ENCODE measurements around the gene RIPPLY1.

DNA sequence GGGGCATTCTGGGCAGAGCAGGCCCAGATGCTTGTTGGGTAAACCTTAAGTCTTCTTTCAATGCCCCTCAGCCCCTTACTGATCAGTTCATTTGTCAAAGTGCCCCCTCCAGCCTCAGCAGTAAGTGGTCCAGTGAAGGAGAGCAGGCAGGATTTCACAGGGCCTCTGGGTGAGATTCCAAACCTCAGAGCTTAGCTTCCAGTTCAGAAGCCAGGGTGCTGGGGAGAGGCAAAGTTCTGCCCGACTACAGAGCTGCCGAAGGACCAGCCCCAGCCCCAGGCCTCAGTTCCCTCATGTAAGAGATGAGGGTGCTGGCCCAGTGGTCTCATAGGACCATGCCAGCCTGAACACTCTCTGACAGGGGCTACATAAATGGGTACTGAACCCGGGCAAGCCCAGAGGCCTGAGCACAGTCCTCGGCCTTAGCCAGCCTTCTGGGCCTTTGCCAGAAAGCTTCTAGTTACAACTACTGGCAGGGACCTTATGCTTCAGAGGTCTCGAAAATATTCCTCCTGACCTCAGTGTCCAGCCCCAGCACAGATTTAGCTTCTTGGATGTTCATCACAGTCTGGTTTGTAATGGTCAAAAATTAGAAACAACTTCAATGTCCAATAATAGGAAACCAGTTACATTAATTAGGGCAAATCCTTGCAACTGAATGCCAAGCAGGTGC is 851 bp upstream of the RIPPLY1 start:
- TF ChIP-seq, protein P1, sequence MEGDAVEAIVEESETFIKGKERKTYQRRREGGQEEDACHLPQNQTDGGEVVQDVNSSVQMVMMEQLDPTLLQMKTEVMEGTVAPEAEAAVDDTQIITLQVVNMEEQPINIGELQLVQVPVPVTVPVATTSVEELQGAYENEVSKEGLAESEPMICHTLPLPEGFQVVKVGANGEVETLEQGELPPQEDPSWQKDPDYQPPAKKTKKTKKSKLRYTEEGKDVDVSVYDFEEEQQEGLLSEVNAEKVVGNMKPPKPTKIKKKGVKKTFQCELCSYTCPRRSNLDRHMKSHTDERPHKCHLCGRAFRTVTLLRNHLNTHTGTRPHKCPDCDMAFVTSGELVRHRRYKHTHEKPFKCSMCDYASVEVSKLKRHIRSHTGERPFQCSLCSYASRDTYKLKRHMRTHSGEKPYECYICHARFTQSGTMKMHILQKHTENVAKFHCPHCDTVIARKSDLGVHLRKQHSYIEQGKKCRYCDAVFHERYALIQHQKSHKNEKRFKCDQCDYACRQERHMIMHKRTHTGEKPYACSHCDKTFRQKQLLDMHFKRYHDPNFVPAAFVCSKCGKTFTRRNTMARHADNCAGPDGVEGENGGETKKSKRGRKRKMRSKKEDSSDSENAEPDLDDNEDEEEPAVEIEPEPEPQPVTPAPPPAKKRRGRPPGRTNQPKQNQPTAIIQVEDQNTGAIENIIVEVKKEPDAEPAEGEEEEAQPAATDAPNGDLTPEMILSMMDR (IDR thresholded peaks at IDR 0.05): no peak
- TF ChIP-seq POLR2A (IDR thresholded peaks at IDR 0.05): no peak
